Amniotic stem cell (primary cell): ENCODE data around the gene SEMA5A.

Source experiments
- DNase-seq: peaks from one replicate; lab custom pipeline; 2025; lab: John Stamatoyannopoulos, UW

SEMA5A gene

DNA sequence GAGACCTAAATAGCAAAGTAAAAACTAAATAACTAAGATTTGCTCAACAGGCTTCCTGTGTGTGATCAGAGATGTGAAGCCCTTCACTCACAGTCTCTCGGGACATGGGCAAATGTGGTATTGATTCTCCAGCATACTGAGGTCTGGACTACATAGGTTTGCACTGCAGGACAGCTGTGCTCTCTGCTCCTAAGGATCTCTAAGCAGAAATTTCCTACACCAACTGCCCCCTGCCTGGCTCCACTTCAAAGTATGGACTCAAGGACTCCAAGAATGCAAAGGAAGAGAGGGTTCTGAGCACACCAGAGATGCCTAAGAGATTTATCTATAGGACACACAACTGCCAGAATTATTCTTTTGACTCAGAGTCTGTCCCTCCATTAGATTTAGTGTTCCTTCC, 487.2 kb downstream of the SEMA5A start:
- no peak for DNase-seq

- no peak for DNase-seq
These were observed 487.7 kb downstream of the SEMA5A start for GRCh38 chr5:9058161-9058560.

DNA sequence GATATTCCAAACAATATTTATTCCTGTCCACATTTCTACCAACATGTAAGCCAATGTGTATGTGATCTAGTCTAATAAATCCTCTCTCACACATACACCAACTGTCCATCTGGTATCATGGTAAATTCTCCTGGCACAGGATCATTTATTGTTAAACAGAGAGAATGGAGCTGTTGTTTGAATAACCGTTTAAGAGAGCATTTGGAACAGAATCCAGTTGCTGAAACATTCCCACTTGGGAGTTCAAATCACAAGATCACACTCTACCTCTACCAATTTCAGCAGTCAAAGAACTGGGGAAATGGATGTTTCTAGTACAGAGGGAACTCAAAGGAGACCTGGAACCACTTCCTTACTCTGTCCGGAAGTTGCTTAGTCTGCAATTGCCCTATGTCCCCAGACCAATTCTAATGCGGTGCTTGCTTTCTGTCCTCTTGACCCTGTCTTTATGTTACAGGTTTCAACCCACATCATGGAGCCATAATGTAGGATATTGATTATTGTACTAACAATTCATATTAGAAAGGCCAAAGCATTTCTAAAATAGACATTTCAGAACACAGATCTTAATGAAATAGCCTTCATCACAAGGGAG, 488.4 kb downstream of the SEMA5A start:
- no peak for DNase-seq

- DNase-seq = no peak
These were observed 489.8 kb downstream of the SEMA5A start for GRCh38 chr5:9056046-9056445.

- DNase-seq = no peak
These were observed 490.9 kb downstream of the SEMA5A start for GRCh38 chr5:9054821-9055589.

- DNase-seq = no peak
These were observed 491.6 kb downstream of the SEMA5A start for GRCh38 chr5:9054322-9054721.

GRCh38 chr5:9052421-9052820, 493.5 kb downstream of the SEMA5A start:
- no peak for DNase-seq

DNA sequence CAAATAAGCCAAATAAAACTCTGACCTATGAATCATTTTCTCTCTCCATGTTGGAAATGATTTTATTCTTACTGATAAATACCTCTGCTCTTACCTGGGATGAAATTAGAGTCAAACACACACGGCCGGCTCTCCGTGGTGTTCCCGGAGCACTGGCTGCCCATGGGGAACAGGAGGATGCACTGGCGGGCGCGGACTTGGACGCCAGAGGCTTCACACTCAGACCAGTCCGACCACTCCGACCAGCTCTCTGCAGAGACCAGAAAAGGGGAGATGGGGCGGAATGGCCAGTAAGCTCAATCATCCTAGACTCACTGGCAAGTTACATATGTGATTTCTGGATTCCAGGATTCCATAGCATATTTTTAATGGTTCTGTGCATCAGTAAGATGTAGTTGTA, 494.1 kb downstream of the SEMA5A start:
- no peak for DNase-seq

DNA sequence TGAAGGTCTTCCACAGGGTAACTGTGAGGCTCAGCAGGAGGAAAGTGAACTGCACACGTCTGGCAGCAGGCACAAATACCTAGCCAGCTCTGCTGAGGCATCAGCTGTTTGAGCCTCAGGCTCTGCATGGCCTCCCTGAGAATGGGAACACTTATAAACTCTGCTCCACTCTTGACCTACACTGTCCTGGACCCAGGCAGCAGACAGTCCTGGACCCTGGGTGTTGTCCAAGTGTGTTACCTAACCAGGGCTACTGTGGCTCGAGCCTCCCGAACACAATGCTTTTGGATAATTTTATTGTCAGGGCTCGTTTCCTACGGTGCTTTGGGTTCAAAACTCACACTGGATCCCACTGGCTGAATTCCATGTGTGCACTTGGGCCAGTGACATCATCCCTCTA, 497.9 kb downstream of the SEMA5A start:
- DNase-seq = no peak

GRCh38 chr5:9046756-9047481, 499.0 kb downstream of the SEMA5A start:
- peak; percentile 47 for DNase-seq

GRCh38 chr5:9045946-9046345, 499.9 kb downstream of the SEMA5A start:
- no peak for DNase-seq

GRCh38 chr5:9042241-9042640, 503.6 kb downstream of the SEMA5A start:
- no peak for DNase-seq

DNA sequence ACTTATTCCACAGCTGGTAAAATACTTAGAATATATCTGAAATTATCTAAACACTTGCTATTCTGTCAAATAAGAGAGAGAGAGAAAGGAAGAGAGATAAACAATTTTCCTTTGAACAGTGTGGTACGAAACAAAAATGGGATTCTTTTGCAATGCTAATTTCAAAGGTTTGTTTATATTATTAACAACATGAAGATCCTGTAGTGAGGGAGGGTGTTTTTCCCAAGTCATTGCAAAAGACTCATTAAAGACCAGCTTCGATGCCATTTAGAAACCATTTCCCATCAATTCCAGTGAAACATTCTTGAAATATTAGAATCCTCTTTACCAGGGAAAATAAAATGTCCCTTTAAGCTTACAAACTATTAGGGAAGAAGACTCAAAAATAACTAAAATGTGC, 505.4 kb downstream of the SEMA5A start:
- no peak for DNase-seq

DNA sequence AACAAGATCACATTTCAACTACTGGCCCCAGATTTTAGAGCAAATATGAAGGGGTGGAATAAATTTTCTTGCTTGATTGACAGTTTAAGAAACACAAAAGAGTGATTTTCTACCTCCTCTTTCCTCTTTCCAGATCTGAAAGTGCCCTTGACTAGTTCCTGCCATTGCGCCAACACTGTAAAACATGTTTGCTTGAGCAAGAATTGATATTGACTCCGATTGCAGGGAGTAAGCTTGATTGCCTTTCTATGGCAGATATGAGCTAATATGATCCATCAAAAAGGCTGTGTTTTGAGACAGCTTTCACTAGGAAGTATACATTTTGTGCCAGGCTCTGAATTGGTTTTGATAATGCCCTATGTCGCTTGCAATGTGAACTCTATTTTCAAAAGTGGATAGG, 508.8 kb downstream of the SEMA5A start:
- no peak for DNase-seq

DNA sequence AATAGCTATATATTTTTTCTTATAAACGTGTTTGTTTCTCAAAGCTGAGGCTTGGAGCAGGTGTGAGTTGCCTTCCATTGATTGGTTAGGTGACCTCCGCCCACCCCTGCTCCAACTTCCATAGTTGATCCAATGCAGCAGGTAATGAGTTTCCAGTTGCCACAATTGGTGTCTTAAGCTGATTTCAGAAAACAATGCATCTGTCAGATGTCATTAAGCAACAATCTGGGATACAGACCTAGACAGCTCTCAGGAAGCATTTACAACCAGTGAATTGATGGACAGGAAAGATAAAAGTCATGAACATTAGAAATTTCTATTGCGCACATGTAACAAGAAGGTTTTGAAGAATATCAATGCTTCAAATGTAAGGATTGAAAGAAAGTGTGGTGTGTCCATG, 510.5 kb downstream of the SEMA5A start:
- no peak for DNase-seq

DNA sequence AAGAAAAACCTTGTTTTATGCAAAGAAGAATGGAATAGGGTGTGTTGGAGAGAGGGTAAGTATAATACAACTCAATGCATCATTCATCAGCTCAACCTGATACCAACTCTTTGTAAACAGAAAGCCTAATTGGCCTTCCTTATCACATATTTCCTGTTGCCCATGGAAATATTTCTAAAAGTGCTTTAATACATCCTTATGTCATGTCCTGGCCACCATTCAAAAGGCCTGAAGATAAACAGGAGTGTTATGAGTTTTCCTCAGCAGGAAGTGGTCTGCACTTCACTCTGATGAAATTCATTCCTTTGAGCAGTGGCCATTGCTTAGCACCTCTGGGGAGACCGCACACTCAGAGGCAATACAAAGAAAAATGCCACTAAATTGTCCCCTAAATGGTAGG, 511.2 kb downstream of the SEMA5A start:
- DNase-seq = peak; percentile 21

GRCh38 chr5:9033524-9033923, 512.4 kb downstream of the SEMA5A start:
- no peak for DNase-seq

DNA sequence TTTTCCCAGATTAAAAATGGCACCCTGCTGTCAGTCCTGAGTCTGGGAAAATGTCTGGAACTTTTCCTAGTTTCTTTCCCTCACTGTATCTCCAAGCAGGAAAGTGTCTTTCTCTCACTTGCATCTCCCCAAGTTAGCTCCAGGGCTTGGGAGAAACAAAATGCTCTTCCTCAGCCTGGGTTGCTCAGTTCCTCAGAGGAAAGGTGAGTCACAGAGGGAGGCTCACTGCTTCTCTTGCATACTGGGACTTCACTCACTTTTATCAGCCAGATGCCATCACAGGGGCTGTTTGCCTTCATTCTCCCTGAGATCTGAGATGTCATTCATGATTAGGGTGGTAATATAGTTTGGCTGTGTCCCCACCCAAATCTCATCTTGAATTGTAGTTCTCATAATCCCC, 519.9 kb downstream of the SEMA5A start:
- DNase-seq = no peak

DNA sequence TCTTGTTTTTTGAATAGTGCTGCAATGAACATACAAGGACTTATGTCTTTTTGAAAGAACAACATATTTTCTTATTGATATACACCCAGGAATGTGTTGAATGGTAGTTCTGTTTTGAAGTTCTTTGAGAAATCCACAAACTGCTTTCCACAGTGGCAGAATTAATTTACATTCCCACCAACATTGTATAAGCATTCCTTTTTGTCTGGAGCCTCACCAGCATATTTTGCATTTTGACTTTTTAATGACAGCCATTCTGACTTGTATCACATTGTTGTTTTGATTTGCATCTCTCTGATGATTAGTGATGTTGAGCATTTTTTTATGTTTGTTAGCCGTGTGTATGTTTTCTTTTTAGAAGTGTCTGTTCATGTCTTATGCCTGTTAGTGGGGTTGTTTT, 524.9 kb downstream of the SEMA5A start:
- no peak for DNase-seq

- no peak for DNase-seq
These were observed 530.0 kb downstream of the SEMA5A start for GRCh38 chr5:9015937-9016270.

DNA sequence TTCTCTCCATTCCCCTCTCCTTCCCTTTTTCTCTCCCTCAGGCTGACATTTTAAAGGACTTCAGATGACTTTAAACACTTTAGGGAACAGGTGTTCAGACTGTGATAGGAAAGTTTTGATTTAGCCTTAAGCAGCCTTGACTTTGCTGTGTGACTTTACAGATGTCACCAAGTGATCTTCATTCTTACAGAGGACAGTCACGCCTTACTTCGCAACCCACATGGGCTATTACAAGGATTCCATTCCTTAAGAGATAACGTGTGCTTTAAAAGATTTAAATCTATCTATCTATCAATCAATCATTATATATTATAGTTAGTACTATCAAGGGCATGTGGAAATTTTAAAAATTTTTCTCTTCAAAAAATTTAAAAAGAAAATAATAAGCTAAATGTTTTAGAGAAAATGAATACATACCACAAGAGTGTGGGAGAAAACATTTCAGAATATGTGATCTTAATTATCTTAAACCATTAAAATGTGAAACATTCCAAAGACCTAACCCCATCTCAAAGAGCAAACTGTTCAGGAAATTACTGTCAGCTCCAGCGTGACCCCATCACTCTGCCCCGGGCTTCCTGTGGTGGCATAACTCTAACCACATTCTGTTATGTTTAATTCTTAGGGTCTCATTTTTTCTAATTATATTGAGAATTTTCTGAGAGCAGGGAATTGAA, 530.5 kb downstream of the SEMA5A start:
- DNase-seq = peak; percentile 7

GRCh38 chr5:9013147-9013546, 532.7 kb downstream of the SEMA5A start:
- DNase-seq = no peak
